Stimulated activated CD8-positive, alpha-beta memory T cell treated with anti-CD3 and anti-CD28 coated beads, Interleukin-7, amount 100 ng/mL, for 48 hours (primary cell): ENCODE measurements around the gene PRICKLE4.

Source experiments
- DNase-seq, 2 donors: peaks; one replicate each; pipeline ENCODE4 v3.0.0-alpha.2; 2020; ENCODE audit warnings: low read depth in 1 of 2; ENCODE audit errors: extremely low read depth in 1 of 2

The PRICKLE4 gene, protein sequence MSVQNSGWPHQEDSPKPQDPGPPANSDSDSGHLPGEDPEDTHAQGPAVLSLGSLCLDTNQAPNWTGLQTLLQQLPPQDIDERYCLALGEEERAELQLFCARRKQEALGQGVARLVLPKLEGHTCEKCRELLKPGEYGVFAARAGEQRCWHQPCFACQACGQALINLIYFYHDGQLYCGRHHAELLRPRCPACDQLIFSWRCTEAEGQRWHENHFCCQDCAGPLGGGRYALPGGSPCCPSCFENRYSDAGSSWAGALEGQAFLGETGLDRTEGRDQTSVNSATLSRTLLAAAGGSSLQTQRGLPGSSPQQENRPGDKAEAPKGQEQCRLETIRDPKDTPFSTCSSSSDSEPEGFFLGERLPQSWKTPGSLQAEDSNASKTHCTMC

DNA sequence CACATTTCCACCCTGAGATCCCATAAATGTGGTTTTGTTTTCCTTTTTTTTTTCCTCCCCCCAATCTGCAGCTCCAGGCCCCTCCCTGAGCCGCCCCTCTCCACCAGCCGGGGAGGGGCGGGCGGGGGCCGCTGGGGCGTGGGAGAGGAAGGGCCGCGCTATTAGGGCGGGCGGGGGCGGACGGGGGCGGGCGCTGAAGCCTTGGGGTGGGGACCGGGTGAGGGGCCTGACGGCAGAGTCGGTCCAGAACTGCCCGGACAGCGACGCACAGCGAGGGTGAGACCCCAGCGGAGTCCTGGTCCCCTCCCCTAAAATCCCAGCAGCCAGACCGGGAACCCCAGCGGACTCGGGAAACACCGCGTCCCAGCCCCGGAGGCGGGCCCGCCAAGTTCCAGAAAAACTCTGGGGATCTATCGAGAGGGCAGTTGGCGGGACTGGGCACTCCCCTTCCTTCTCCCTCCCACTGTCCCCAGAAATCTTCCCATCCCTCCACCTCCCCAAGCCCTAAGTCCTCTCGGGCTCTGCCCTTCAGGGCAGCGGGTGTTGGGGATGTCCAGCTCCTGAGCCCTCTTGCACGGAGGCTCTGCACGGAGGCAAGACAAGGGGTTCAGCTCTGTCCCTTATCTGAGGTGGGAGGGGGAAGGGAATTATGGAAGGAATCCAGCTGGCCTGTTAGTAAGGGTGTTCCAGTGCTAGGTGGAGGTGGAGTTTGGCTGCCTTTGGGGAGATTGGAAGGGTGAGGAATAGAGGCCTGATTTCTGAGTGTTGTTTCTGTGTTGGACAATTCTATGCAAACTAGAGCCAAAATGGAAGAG, at the start of gene PRICKLE4:
Gene PRICKLE4, plus strand, starts transcription at position 232 of the 815 bp plus-strand sequence. CDS start 2,692 bp downstream, outside the sequence.
- no peak for DNase-seq

DNA sequence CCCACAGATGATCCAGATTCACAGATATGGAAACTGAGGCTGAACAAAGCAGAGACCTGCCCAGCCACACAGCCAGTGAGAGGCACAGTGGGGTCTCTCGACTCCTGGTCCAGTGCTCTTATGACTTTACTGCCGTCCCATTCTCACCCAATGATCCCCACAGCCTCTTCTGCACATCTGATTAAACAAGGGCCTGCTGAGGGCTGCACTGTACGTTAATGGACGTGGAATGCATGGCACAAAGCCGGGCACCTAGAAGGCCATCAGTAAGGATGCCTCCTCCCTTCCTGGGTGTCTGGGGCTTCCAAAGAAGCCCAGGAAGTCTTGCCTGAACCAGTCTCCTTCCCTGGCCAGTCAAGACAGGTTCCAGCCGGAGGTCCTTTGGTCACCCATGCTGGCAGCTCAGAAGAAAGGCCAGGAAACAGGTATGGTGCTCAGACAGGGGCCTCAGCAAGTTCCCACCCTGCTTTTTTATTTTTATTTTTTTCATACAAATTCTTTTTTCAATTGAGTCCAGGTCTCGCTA, 49.0 kb upstream of the PRICKLE4 start:
- DNase-seq = no peak

DNA sequence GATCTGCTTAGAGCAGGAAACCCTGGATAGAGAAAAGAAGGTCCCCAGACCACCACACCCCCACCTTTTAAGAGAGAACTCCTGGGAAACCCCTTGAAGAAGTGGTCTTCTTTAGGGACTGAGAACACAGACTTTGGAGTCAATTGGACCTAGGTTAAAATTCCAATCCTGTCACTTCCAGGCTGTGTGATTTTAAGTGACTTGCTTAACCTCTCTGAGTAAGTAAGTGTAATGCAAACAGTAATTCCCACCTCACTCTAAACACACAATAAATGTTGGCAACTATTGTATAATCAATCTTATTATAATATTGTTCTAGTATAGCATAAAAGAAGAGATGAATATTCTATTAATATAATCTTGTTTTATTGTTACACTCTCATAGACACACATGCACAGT, 48.4 kb upstream of the PRICKLE4 start:
- DNase-seq = no peak

DNA sequence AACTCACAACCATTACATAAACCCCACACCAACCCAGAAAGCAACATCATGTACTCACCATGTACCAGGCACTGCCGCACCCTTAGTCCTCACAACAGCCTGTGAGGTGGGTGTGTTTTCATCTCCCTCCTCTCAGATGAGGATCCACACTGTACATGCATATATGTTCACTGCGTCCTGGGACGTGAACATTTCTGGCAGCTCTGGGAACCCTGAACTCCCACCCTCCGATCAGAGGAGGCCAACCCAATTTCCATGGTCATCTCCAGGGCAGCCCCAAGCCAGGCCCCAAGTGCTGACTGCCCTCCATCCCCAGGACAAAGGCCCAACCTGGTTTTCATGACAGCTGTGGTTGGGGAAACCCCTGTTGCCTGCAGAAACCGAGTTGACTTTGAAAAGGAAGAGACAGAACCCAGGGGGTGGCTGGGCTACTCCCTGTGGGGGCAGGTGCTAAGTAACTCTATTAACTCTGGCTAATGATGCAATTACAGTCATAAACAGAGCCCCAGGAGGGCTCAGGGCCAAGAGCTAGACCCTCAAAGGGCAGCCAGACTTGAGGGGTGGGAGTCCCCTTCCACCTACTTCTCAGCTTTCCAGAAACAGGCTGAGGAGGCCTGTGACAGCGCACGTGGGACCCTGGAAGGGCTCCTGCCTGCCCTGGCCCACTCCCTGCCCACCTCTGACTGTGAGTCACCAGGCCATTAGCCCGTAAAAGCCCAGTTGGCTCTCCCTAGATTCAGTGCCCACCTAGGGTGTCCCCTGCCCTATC, 47.8 kb upstream of the PRICKLE4 start:
- DNase-seq = no peak

DNA sequence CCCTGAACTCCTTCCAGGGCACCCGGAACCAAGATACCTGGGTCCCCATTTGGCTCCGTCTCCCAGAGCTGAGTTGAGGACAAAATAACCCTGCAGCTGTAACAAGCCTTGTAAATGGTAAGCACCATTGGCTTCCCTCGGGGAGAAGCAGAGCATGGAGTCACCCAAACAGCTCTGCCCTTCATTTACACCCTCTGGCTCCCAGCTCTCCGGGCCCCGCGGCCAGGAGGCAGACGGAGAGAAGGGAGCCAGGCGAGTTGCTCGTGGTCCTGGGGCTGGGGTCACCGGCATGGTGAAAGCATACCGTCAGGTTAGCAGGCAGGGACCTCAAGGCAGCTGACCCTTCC, 47.2 kb upstream of the PRICKLE4 start:
- no peak for DNase-seq

DNA sequence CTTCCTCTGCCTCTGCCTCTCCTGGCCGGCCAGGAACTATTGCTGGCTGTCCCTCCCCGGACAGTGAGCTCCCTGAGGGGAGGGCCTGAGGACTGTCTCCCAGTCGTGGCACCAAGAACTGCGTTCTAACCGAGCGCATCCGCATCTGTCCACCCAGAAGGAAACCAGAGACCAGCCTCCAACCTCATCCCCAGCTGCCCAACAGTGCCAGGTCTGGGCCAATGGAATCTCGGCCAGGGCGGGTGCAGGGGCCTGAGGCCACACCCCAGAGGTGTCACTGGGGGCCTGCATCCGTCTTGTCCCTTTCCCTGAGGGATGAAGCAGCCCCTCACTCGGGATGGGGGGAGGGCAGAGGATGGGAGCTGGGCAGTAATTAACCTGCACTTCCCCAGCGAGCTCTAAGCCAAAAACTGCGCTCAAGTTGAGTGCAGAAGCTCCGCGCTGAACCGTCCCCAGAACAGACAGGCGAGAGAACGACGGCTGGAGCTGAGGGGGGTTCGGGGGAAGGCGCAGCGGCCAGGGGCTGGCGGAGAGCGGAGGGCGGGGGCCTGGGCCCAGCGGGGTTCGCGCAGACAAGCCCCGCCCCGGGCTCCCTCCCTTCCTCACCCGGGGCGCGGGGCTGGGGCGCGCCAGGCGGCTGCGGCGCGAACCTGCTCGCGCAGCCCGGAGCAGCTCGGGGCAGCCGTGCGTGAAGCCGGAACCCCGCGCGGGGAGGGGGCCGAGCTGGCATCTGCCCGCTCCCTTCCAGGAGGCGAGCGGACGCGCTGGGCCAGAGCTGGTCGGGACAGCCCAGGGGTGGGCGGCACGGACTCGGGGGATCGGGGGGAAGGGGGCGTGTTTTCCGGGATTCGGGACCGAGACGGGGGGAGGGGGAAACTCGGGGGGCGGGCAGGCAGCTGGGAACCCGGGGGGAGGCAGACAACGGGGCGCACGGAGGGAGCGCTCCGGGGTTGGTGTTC, 46.6 kb upstream of the PRICKLE4 start:
- DNase-seq = peak in 1 of 2 donors; percentile 37

DNA sequence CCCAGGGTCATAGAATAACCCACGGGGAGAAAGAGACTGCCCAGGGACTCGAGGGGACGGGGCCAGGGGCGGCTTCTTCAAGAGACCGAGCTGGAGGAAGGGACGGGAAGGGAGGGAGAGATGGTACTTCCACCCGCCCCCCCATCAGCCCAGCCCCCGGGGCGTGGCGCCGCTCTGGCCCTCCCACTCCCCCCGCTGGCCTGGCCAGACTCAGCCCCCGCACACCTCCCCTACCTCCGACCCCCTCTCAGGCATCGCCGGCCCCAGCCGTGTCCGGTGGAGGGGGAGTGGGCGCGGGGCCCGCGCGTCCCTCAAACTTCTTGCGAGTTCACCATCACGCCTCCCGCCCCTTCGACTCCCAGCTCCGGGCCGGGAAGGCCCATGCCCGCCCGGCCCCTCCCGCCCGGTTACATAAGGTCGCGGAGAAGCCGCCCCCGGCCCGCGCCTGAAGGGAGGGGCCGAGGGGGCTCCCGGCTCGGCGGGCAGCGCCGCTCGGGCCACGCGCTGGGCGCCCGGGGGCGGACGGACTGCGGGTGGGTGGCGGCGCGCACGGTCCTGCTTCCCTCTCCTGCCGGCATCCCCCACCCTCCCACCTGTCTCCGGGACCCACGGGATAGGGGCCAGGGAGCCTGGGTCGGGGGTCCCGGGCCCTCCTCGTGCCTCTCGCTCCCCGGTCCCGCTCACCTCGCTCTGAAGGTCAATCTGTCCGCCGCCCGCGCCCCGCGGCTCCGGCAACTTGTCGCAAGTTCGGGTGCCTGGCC, 45.7 kb upstream of the PRICKLE4 start:
- DNase-seq = peak; percentile 41 to 56

DNA sequence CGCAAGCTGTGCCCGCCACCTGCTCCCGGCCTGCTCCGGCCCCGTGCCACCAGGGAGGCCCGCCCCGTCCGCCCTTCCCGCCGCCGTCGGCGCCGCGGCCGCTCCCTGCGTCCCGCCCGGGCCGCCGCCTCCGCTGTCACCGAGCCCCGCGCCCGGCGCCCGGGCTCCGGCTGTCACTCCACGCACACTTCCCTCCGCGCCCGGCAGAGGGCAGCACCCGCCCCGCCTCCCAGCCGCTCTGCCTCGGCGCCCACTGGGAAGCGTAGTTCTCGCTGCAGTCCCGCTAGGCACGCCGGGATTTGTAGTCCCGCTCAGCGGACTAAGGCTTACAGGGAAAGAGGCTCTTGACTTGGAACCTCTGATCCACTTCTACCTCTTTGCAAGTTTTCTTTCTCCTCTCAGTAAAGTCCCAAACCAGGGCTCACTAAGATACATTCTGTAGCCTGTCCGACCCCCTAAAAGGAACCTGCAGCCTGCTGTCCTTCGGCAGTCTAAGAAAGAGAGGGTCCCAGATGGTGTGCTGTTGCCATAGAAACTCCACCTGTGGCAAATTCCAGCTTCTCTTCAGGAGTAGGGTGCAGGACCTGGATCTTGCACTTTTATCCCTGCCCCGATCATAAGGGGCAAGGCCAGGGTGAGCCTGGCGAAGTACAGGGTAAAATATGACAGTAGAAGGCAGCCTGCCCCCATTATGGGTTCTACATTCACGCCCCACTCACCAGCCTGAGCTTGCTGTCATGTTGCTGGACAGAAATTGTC, 45.0 kb upstream of the PRICKLE4 start, which contains the start of gene TFEB:
Gene TFEB, minus strand, starts transcription at position 182 of the 759 bp plus-strand sequence. CDS start 44,395 bp downstream, outside the sequence.
- DNase-seq = peak; percentile 83 to 86

DNA sequence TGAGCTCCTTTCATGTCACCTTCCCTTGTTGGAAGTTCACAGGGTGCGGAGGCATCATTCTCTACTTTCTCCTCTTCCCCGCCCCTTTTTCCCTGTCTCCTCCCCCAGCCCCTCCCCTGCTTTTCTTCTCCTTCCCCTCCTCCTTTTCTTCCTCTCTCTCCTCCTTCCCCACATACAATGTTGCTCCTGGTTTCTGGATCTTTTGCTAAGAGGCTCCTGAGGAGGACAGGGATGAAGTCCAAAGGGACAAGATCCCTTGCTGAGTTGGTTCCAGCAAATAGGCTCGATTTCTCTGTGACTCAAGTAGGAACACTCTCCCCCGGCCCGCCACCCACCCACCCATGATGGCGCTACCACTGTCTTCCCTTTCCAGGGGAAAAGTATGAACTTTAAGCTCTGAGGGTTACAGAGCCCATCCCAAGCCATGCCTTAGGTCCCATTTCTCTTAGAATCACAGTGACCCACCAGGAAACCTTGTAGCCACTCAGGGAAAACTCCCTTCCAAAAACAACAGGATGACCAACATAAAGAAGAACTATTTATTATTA, 44.3 kb upstream of the PRICKLE4 start:
- DNase-seq = no peak

DNA sequence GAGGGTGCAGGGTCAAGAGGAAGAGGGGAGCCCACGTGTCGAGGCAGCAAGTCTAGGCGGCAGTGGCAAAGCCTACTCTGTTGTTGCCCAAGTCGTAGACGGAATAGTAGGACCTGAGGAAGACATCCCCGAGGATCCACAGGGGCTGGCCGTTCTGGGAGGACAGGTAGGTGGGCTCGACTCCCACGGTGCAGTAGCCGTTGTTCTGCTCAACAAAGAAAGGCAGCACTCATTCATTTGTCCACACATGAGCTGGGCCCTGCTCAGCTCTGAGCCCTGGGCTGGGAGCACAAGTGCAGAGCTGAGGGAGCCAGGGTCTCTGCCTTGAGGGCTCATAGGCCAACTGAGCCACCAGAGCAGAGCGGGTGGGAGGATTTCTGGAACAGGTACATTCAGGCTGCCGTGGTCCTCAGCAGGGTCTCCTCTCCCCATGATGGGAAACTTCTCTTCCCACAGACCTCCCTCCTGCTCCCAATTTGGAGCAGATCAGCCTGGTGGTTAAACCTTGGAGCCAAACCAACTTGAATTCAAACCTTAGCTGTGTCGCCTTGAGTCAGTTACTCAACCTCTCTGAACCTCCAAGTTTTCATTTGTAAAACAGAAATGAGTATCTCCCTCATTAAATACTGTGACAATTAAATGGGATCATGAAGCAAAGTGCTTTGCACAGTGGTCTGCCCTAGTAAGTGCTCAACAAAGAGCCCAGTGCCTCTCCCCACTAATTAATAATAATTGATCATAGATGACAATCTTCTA, 43.6 kb upstream of the PRICKLE4 start:
- DNase-seq = no peak

DNA sequence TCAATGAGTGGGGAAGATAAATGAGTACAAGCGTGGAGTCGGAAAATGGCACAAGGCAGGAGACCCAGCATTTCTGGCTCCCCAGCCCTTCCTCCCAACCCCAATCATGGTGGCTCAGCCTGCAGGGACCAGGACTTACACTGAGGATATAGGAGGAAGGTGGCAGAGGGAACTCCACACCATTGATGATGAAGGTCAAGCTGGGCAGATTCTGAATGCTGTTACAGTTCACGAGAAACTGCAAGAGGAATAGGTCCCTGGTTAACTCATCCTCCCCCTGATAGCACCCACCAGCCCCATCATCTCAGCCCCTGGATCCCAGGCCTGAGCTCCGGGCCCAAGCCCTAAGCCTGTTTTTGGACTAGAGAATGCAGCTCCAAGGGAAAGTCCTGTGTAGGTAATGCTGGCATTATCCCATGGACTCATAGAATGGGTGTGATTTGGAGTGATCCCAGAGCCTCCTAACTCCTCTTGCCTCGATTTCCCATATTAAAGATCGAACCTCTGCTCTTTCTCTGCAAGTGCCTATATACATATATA, 42.9 kb upstream of the PRICKLE4 start:
- no peak for DNase-seq

DNA sequence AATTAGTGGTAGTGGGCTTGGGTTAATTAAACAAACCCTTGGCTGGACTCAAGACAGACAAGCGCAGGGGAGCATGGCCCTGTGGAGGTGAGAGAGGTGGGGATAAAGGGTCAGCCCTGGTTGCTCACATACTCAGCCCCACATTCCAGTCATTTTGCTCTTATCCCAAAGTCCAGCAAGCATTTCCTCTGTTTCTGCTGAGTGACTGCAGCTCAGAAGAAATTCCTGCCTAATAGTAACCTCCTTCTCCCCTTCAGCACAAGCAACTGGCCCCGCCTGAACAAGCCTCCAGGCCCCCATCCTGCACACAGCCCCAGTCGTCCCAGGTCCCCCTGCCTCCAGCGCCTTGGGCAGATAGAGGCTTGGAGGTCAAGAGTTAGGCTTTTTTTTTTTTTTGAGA, 41.5 kb upstream of the PRICKLE4 start:
- no peak for DNase-seq

DNA sequence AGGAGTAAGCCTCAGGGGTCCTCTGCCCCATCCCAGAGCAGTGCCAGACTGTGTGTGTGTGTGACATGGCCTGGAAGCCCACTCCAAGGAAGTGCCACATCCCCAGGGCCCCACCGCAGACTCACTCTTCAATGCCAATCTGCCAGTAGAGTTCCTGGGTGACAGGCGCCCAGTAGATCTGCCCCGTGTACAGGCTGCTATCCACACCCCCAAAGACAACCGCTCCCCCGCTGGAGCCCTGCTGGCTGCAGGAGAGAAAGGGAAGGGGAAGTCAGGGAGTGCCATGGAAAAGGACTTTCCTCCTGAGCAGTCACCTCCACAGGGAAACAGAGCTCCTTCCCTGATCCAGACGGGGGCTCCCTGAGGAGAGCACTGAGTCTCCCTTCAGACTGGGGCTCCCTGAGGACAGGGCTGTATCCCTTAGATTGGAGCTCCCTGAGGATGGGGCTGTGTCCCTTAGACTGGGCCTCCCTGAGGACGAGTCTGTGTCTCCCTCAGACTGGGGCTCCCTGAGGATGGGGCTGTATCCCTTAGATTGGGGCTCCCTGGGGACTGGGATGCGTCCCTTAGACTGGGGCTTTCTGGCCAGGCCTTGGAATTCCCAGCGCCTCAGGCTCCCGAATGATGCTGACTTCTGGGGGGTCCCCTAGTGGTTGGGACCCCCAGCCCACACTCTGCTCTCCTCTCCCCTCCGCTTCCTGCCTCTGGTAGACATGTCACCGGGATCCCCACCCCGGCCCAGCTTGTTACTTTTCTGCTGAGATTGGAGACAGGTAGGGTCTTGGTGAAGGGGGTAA, 40.0 kb upstream of the PRICKLE4 start:
- DNase-seq = no peak

DNA sequence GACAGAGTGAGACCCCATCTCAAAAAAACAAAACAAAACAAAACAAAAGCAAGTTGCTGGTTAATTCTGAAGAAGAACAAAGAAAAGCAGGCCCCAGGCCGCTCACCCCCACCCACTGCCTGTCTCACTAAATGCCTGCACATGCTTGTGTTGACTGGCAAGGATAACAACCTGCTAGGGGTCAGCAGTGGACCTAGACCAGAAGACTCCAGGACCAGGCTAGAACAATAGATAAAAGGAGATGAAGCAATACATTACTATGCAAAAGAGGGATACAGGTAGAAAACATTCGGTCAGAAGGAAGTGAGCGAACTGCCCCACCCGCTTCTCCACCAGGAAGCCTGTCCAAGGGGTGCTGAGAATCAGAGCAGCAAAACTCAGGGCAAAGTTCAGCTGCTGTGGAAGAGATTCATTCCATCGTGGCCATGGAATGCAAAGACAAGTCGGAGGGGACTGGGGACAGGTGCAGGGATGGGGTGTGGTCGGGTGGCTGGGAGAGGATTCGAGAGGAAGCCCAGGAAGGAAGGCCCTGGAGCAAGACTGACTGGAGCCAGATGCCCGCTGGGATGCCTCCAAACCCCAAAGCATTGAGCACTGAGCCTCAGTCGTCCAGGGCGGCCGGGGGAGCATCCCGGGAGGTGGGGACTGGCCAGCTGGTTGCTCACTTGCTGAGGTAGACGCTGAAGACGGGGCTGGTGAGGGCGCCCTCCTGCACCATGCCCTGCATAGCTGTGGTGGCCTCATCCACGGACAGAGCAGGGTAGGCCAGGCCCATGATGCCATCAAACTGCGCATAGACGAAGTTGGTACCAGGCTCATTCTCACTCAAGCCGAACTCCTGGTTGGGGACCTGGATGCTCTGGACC, 38.7 kb upstream of the PRICKLE4 start:
- DNase-seq = no peak
